H1 (cell line): ENCODE measurements around the gene CD200. TPM values are rescaled to one million over a fixed set of nuclear protein-coding genes. Genes with fewer than 3 reads are reported as not detected.

ENCODE experiments used
- CTCF ChIA-PET: fragments of 300-600 bp; sonication (Branson Sonifier 250); formaldehyde crosslinking; loops from one replicate; lab custom pipeline; 2021; ENCODE audit not compliant: partially characterized antibody; lab: Charles Lee
- POLR2A ChIA-PET: fragments of 300-600 bp; sonication (Branson Sonifier 250); formaldehyde crosslinking; loops from one replicate; lab custom pipeline; 2021; ENCODE audit warnings: inconsistent platforms; ENCODE audit not compliant: partially characterized antibody; lab: Charles Lee
- DNase-seq, 2 experiments: peaks; one replicate each; pipeline versions ENCODE4 v3.0.0 to v3.0.0-alpha.2; 2010 to 2022; ENCODE audit warnings: low spot score in 2 of 2, low read depth in 1 of 2, mixed read lengths in 1 of 2
- FAIRE-seq: peaks from 2 replicates; lab custom pipeline; 2011; peaks lifted over from hg19 to GRCh38; lab: Jason Lieb, UNC
- H2AFZ ChIP-seq: 2 replicates; pipeline ENCODE4 v1.8.1; 2012; ENCODE audit warnings: low read length, inconsistent platforms
- H2AK5ac ChIP-seq: 2 replicates; pipeline ENCODE4 v1.6.1; 2013; ENCODE audit warnings: low read depth, low read length
- H2BK120ac ChIP-seq: replicated peaks from 2 replicates; pipeline ENCODE3; 2013; ENCODE audit warnings: low read depth, low read length, inconsistent platforms
- H2BK12ac ChIP-seq: 2 replicates; pipeline ENCODE4 v1.6.1; 2013; ENCODE audit warnings: low read depth, low read length
- H2BK15ac ChIP-seq: 2 replicates; pipeline ENCODE4 v1.6.1; 2013; ENCODE audit warnings: low read length
- H2BK20ac ChIP-seq: 2 replicates; pipeline ENCODE4 v1.6.1; 2013; ENCODE audit warnings: low read length
- H2BK5ac ChIP-seq: 2 replicates; pipeline ENCODE4 v1.6.1; 2013; ENCODE audit warnings: low read depth, low read length
- H3K14ac ChIP-seq: 2 replicates; pipeline ENCODE4 v1.6.1; 2013; ENCODE audit warnings: inconsistent platforms; ENCODE audit not compliant: insufficient read length
- H3K18ac ChIP-seq: 2 replicates; pipeline ENCODE4 v1.6.1; 2013; ENCODE audit warnings: low read length; ENCODE audit errors: extremely low read depth
- H3K23ac ChIP-seq: 2 replicates; pipeline ENCODE4 v1.6.1; 2013; ENCODE audit warnings: inconsistent platforms; ENCODE audit not compliant: insufficient read length
- H3K23me2 ChIP-seq: 2 replicates; pipeline ENCODE4 v1.6.1; 2013; ENCODE audit warnings: low read depth, low read length
- H3K27ac ChIP-seq: 2 replicates; pipeline ENCODE4 v1.6.1; 2011; ENCODE audit warnings: low read depth, low read length, inconsistent platforms
- H3K27me3 ChIP-seq, 4 experiments: replicated peaks in 1 of 4; 1 replicate in 1 of 4; 2 replicates in 3 of 4; pipeline versions ENCODE4 v1.6.1 to v1.8.1; 2011 to 2013; ENCODE audit warnings: low read length in 3 of 4, mild to moderate bottlenecking in 3 of 4, inconsistent platforms in 2 of 4, mixed read lengths in 2 of 4, moderate library complexity in 1 of 4; ENCODE audit not compliant: control insufficient read depth in 3 of 4, insufficient read depth in 3 of 4; ENCODE audit errors: extremely low read depth in 1 of 4
- H3K36me3 ChIP-seq, 4 experiments: 2 replicates each; pipeline versions ENCODE4 v1.6.1 to v1.8.1; 2011 to 2013; ENCODE audit warnings: mild to moderate bottlenecking in 4 of 4, low read length in 3 of 4, moderate library complexity in 2 of 4, control low read depth in 1 of 4, inconsistent platforms in 1 of 4; ENCODE audit not compliant: insufficient read depth in 4 of 4, control insufficient read depth in 2 of 4
- H3K4ac ChIP-seq: replicated peaks from 2 replicates; pipeline ENCODE3; 2013; ENCODE audit warnings: low read length, low read depth, mixed read lengths, inconsistent platforms; ENCODE audit not compliant: insufficient read length
- H3K4me1 ChIP-seq, 4 experiments: replicated peaks in 1 of 4; 1 replicate in 1 of 4; 2 replicates in 3 of 4; pipeline versions ENCODE4 v1.6.1 to v1.8.1; 2011 to 2013; ENCODE audit warnings: low read length in 3 of 4, inconsistent platforms in 2 of 4, mixed read lengths in 1 of 4; ENCODE audit not compliant: insufficient read depth in 4 of 4, control insufficient read depth in 3 of 4
- H3K4me2 ChIP-seq, 2 experiments: 2 replicates each; pipeline versions ENCODE4 v1.6.1 to v1.8.1; 2011 to 2013; ENCODE audit warnings: low read depth in 2 of 2, low read length in 2 of 2, control low read depth in 1 of 2, inconsistent platforms in 1 of 2, mild to moderate bottlenecking in 1 of 2; ENCODE audit not compliant: insufficient read depth in 1 of 2
- H3K4me3 ChIP-seq, 4 experiments: fragments of 200-600, 300-600 bp in 1 of 4; sonication (generic), shearing (Covaris generic), sonication (Bioruptor Twin) in 1 of 4; 2 replicates each; pipeline versions ENCODE4 v1.5.1 to v1.8.1; 2011 to 2016; ENCODE audit warnings: low read length in 4 of 4, low read depth in 3 of 4, control low read depth in 2 of 4, inconsistent platforms in 2 of 4, mild to moderate bottlenecking in 2 of 4, mixed read lengths in 1 of 4, moderate library complexity in 1 of 4; ENCODE audit not compliant: insufficient read depth in 2 of 4; ENCODE audit errors: extremely low read depth in 1 of 4
- H3K56ac ChIP-seq: replicated peaks from 2 replicates; pipeline ENCODE3; 2013; ENCODE audit warnings: low read depth, mild to moderate bottlenecking, mixed read lengths, low read length, inconsistent platforms; ENCODE audit not compliant: insufficient read length
- H3K79me1 ChIP-seq: 2 replicates; pipeline ENCODE4 v1.6.1; 2013; ENCODE audit warnings: low read depth, low read length, control low read depth
- H3K79me2 ChIP-seq, 2 experiments: 2 replicates each; pipeline versions ENCODE4 v1.6.1 to v1.8.1; 2012 to 2013; ENCODE audit warnings: low read length in 2 of 2, mild to moderate bottlenecking in 2 of 2, inconsistent platforms in 1 of 2; ENCODE audit not compliant: insufficient read depth in 2 of 2, control insufficient read depth in 1 of 2
- H3K9ac ChIP-seq, 4 experiments: replicated peaks in 1 of 4; 1 replicate in 1 of 4; 2 replicates in 3 of 4; pipeline versions ENCODE4 v1.6.1 to v1.8.1; 2011 to 2013; ENCODE audit warnings: low read depth in 3 of 4, low read length in 3 of 4, control low read depth in 2 of 4, mild to moderate bottlenecking in 2 of 4, moderate library complexity in 2 of 4, inconsistent platforms in 1 of 4; ENCODE audit errors: extremely low read depth in 1 of 4
- H3K9me3 ChIP-seq, 2 experiments: 2 replicates each; pipeline versions ENCODE4 v1.6.1 to v1.8.1; 2012 to 2013; ENCODE audit warnings: mild to moderate bottlenecking in 2 of 2, moderate library complexity in 2 of 2, control low read depth in 1 of 2, inconsistent platforms in 1 of 2, low read depth in 1 of 2, low read length in 1 of 2, mixed read lengths in 1 of 2; ENCODE audit not compliant: insufficient read depth in 2 of 2
- H4K20me1 ChIP-seq, 2 experiments: replicated peaks in 1 of 2; 2 replicates each; pipeline versions ENCODE3 to v1.8.1; 2011 to 2013; ENCODE audit warnings: inconsistent platforms in 2 of 2, low read length in 2 of 2, mild to moderate bottlenecking in 1 of 2; ENCODE audit not compliant: insufficient read depth in 2 of 2, control insufficient read depth in 1 of 2
- H4K5ac ChIP-seq: 2 replicates; pipeline ENCODE4 v1.6.1; 2013; ENCODE audit warnings: low read length, low read depth, mixed read lengths, inconsistent platforms; ENCODE audit not compliant: insufficient read length
- H4K8ac ChIP-seq: 2 replicates; pipeline ENCODE4 v1.8.0; 2013; ENCODE audit warnings: mild to moderate bottlenecking, moderate library complexity, low read length, inconsistent platforms; ENCODE audit not compliant: insufficient read depth; ENCODE audit errors: extremely low read depth
- H4K91ac ChIP-seq: replicated peaks from 2 replicates; pipeline ENCODE3; 2013; ENCODE audit warnings: low read length, mixed read lengths, inconsistent platforms; ENCODE audit not compliant: insufficient read length
- CBX8 ChIP-seq: fragments of 300-800, 300-1000 bp; sonication (generic); IDR thresholded peaks from 2 replicates; pipeline ENCODE4 v1.7.1; 2016; ENCODE audit warnings: low read depth, low read length, borderline replicate concordance
- CHD1 ChIP-seq: IDR thresholded peaks from 2 replicates; pipeline ENCODE4 v1.6.1; 2012; ENCODE audit warnings: low read depth, low read length, improper control_type of control experiment
- E2F6 ChIP-seq: IDR thresholded peaks from 2 replicates; pipeline ENCODE4 v1.6.1; 2012; ENCODE audit warnings: inconsistent platforms
- EP300 ChIP-seq, 2 experiments: IDR thresholded peaks; 1 replicate in 1 of 2; 2 replicates in 1 of 2; pipeline ENCODE4 v1.6.1; 2011 to 2012; ENCODE audit warnings: low read depth in 2 of 2, low read length in 2 of 2, mild to moderate bottlenecking in 2 of 2, borderline replicate concordance in 1 of 2, inconsistent platforms in 1 of 2, moderate library complexity in 1 of 2
- EZH2 ChIP-seq: fragments of 200-600 bp; sonication (generic); IDR thresholded peaks from 2 replicates; pipeline ENCODE4 v1.7.1; 2012; ENCODE audit warnings: low read depth, mild to moderate bottlenecking, moderate library complexity, low read length, inconsistent platforms; ENCODE audit not compliant: severe bottlenecking
- NRF1 ChIP-seq: IDR thresholded peaks from 2 replicates; pipeline ENCODE4 v1.6.1; 2011; ENCODE audit warnings: mild to moderate bottlenecking, low read depth, low read length, improper control_type of control experiment
- POLR2A ChIP-seq, 2 experiments: IDR thresholded peaks; 1 replicate in 1 of 2; 2 replicates in 1 of 2; pipeline ENCODE4 v1.6.1; 2011; ENCODE audit warnings: low read depth in 2 of 2, low read length in 2 of 2, mild to moderate bottlenecking in 2 of 2; ENCODE audit errors: control extremely low read depth in 1 of 2
- RNF2 ChIP-seq: fragments of 200-900, 300-1000 bp; sonication (generic); IDR thresholded peaks from 2 replicates; pipeline ENCODE4 v1.7.1; 2016; ENCODE audit warnings: borderline replicate concordance, low read depth, mild to moderate bottlenecking, antibody characterized with exemption, low read length; ENCODE audit not compliant: poor library complexity, severe bottlenecking; ENCODE audit errors: missing control alignments
- RXRA ChIP-seq: IDR thresholded peaks from 2 replicates; pipeline ENCODE4 v1.6.1; 2011; ENCODE audit warnings: low read depth, mild to moderate bottlenecking, low read length, moderate library complexity; ENCODE audit not compliant: insufficient read depth
- SIRT6 ChIP-seq: IDR thresholded peaks from one replicate; pipeline ENCODE4 v1.7.1; 2012; ENCODE audit warnings: low read length, inconsistent platforms
- SUZ12 ChIP-seq: fragments of 200-600 bp; sonication (generic); IDR thresholded peaks from 2 replicates; pipeline ENCODE4 v1.6.1; 2012; ENCODE audit warnings: mild to moderate bottlenecking, inconsistent platforms, low read length, moderate library complexity, mixed read lengths
- TAF7 ChIP-seq: optimal IDR thresholded peaks from 2 replicates; pipeline ENCODE3; 2011; ENCODE audit warnings: low read depth, mild to moderate bottlenecking, inconsistent platforms, low read length, moderate library complexity, borderline replicate concordance
- WGBS, 2 experiments: shearing (Covaris generic) in 1 of 2; methylation state at CpG; one replicate each; pipeline versions ENCODE4 v1.1.6 to v1.1.7; 2013 to 2015; ENCODE audit warnings: low lambda C conversion rate in 2 of 2, mixed read lengths in 2 of 2, inconsistent platforms in 1 of 2, low coverage in 1 of 2, missing lambda C conversion rate in 1 of 2; ENCODE audit not compliant: insufficient replicate concordance in 2 of 2, insufficient coverage in 1 of 2, insufficient read length in 1 of 2; ENCODE audit errors: extremely low coverage in 1 of 2, missing lambda C conversion rate in 1 of 2; 5-methylcytosine and 5-hydroxymethylcytosine counted together
- polyA plus RNA-seq, 7 experiments: library from polyadenylated mRNA; depleted of rRNA in 3 of 7; stranded (reverse) in 5 of 7; unstranded in 2 of 7; fragments of >200 nt in 5 of 7; fragments of 200-250 nt in 2 of 7; gene quantifications; 1 replicate in 5 of 7; 2 replicates in 1 of 7; 4 replicates in 1 of 7; pipeline versions ENCODE4 v1.2.1 to v1.2.3, GENCODE V29; 2011 to 2013; ENCODE audit warnings: missing spikeins in 2 of 7, mixed read lengths in 2 of 7
- total RNA-seq: library from RNA; stranded (reverse); fragmentation: NEBNext Ultra II Directional; extraction: Animal tissue kit (Norgen Biotek cat#: 25700); gene quantifications from 2 replicates; pipeline ENCODE4 v1.2.1, GENCODE V29; 2021
- TF ChIP-seq, protein P1 (sequence below): IDR thresholded peaks from 2 replicates; pipeline ENCODE4 v1.6.1; 2012; ENCODE audit warnings: inconsistent platforms

The CD200 gene
- total and polyA plus RNA-seq, 2 of the 8 experiments (the other 6 are each of a cell fraction or from before 2014, with no cell fraction given): 45.8 to 50.2 TPM

GRCh38 chr3:112373924-112374323 lies 41.0 kb downstream of the CD200 start:
- H2BK12ac ChIP-seq: no peak overlapping the region
- ChIA-PET CTCF (interaction anchor here (1.0 to 1.6 kb wide), 4 partner anchors 11 to 157 kb away, joined by 3 to 4 read pairs (median 4); no protein-coding TSS in a partner anchor), POLR2A (interaction anchor here (0.7 to 1.7 kb wide), 3 partner anchors 12 to 46 kb away, joined by 3 read pairs; no protein-coding TSS in a partner anchor)
- no peak overlapping the region for H2BK5ac ChIP-seq
- H3K27me3 ChIP-seq: no peaks in the 10 kb centered on the region
- no peak overlapping the region for H4K5ac ChIP-seq
- no peak overlapping the region for H3K27ac ChIP-seq
- H3K79me1 ChIP-seq: no peaks in the 10 kb centered on the region
- no peak overlapping the region for H2AFZ ChIP-seq
- no peak overlapping the region for H3K23ac ChIP-seq
- H3K36me3 ChIP-seq: no peaks in the 10 kb centered on the region
- no peak overlapping the region for H3K56ac ChIP-seq
- no peak overlapping the region for H3K4me2 ChIP-seq
- H2BK15ac ChIP-seq: no peak overlapping the region
- no peak overlapping the region for H4K8ac ChIP-seq
- no peak overlapping the region for H3K9ac ChIP-seq
- H3K14ac ChIP-seq: no peak overlapping the region
- DNase-seq: no peak
- no peak overlapping the region for H3K4ac ChIP-seq
- H2AK5ac ChIP-seq: no peak overlapping the region
- no peak overlapping the region for H2BK20ac ChIP-seq
- no peak overlapping the region for H3K4me3 ChIP-seq
- FAIRE-seq: no peak
- H4K20me1 ChIP-seq: no peaks in the 10 kb centered on the region
- H3K23me2 ChIP-seq: no peaks in the 10 kb centered on the region
- H3K9me3 ChIP-seq: no peaks in the 10 kb centered on the region
- H3K18ac ChIP-seq: no peak overlapping the region
- no peaks in the 10 kb centered on the region for H3K79me2 ChIP-seq
- no peak overlapping the region for H2BK120ac ChIP-seq
- no peaks in the 10 kb centered on the region; a peak in 1 of 7 replicates for H3K4me1 ChIP-seq
- 98% methylated on average over 2 of the region's 2 CpGs; no CpG with 5 or more reads in 1 of the 2 experiments for WGBS, 2 experiments
- no peak overlapping the region for H4K91ac ChIP-seq
- TF ChIP-seq EP300 (IDR thresholded peaks at IDR 0.05; ENCODE audit: borderline replicate concordance in 1 of 2, low read depth in 2 of 2, low read length in 2 of 2): no peak
- no peak for TF ChIP-seq EZH2
- no peak for TF ChIP-seq TAF7
- no peak for TF ChIP-seq SUZ12
- TF ChIP-seq CBX8: no peak
- no peak for TF ChIP-seq E2F6
- TF ChIP-seq RNF2: no peak
- no peak for TF ChIP-seq RXRA
- TF ChIP-seq, protein P1, sequence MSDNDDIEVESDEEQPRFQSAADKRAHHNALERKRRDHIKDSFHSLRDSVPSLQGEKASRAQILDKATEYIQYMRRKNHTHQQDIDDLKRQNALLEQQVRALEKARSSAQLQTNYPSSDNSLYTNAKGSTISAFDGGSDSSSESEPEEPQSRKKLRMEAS: no peak
- TF ChIP-seq SIRT6: no peak
- no peak for TF ChIP-seq POLR2A (IDR thresholded peaks at IDR 0.05; ENCODE audit: control extremely low read depth in 1 of 2, low read depth in 2 of 2, low read length in 2 of 2)
- TF ChIP-seq NRF1: no peak
- no peak for TF ChIP-seq CHD1
